Dedifferentiated amniotic fluid mesenchymal stem cell (primary cell): Measurements from ENCODE around the gene MYO5B.

Experiments
- DNase-seq: peaks from one replicate; pipeline ENCODE4 v3.0.0-alpha.2; 2016; ENCODE audit errors: extremely low spot score

The MYO5B gene

GRCh38 chr18:50069422-50069821 lies 125.5 kb downstream of the MYO5B start:
- DNase-seq, result no peak

- no peak for DNase-seq
These were observed 129.4 kb downstream of the MYO5B start for GRCh38 chr18:50065527-50065926.

DNA sequence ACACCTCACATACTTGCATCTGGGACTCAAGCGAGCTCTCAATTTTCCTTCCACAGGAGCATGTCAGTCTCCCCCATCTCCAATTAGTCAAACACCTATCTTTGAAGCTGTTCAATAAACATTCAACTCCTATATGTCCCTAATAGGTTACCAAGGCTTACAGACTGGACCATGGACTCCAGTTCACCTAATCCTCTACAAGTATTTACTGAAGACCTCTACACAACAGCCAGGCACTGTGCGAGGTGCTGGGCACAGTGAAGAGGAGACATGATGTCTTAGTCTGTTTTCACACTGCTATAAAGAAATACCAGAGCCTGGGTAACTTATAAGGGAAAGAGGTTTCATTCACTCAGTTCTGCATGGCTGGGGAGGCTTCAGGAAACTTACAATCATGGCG lies 129.9 kb downstream of the MYO5B start:
- DNase-seq, result no peak

DNA sequence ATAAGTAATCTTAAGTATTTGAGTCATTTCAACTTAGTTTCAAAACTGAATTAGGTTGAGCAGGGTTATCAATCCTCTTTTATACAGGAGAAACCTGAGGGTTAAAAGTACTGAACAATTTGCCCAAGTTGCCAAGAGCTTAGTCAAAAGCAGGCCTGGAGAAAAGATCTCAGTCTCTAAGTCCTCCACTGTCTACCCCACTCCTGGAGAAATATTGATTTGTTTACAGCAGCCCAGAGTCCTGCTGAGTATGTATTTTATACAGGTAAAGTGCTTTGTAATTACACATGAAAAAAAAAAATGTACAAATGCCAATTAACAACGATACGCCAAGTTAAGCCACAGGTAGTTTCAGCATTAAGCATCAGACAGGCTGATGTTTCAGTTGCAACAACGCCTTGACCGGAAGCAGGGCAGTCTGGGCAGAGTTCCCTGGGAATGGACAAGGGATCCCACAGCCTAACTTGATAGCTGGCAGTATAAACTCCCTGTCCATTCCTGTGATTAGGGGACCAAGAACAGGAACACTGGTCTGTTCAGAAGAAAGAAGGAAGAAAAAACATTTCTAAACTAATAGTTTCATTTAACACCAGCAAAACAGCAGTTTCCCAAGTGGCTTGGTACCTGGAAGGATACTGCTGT lies 132.9 kb downstream of the MYO5B start:
- DNase-seq, result no peak

DNA sequence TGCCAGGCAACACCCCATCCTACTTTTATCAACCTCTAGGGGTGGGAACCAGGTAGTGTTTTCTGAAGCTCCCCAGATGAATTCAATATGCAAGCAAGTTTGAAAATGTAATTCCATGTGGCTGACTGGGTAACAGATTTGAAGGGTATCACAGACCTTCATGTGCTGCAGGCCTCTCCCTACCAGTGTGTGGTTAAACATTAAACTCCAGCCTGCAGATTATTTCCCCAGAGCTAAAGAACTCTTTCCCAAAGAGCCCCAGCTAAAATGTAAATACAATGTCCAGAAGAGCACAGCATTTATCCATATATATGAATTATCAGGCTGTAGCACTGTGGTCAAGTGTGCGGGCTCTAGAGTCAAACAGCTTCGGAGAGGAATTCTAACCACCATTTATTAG lies 134.1 kb downstream of the MYO5B start:
- no peak for DNase-seq

- no peak for DNase-seq
These were observed 136.2 kb downstream of the MYO5B start for GRCh38 chr18:50058731-50059130.

- DNase-seq, result no peak
These were observed 137.9 kb downstream of the MYO5B start for GRCh38 chr18:50057009-50057408.

- no peak for DNase-seq
These were observed 138.8 kb downstream of the MYO5B start for GRCh38 chr18:50056185-50056584.

DNA sequence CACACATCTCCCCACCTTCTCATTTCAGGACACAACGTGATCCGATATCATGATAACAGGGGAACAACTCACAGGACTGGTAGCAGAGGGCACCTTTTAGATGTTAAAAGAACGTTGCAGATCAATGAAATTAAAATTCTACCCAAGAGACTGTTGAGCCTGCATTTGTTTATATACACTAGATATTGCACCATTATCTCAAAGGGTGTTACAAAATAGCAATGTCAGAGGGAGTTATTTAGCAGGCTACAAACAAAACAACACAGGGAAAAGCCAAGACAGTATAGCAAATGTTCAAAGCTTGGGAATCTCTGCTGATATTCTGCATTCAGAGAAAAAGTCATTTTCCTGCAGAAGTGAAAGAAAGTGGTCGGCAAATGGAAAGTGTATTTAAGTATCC lies 139.5 kb downstream of the MYO5B start:
- DNase-seq, result no peak

DNA sequence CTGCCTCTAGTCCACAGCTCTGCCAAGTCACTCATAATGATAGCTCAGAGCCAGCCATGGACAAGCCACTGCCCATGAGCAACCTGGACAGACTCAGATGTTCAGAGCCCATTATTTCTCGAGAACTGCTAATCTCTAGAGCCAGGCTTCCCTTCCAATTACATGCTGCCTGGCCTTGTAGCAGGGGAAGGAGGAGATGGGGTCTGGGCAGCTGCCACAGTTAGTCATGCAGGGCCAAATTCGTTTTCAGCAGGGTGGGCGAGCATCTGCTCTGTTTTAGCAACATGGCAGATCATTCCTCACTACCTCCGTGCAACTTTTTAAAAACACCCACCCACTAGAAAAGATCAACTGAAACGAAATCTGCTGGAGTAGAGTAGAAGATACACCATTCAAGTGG lies 141.8 kb downstream of the MYO5B start:
- DNase-seq, result no peak

DNA sequence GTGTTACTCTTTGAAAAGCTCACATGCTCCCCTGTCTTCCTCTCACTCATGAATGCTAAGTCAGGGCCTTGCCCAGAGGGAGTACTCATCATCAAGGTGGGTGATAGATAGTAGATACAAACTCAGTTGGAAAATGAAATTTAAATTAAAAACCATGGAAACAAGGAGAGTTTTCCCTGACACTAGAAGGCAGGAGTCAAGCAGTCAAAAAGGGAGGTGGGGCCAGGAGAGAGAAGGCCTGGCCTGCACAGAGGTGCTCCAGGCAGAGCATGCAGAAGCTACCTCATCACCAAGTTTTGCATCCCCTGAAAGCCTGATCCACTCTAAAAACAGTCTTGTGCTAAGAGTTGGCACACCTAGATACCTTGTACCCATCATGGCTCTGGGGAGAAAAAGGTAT lies 143.7 kb downstream of the MYO5B start:
- no peak for DNase-seq

DNA sequence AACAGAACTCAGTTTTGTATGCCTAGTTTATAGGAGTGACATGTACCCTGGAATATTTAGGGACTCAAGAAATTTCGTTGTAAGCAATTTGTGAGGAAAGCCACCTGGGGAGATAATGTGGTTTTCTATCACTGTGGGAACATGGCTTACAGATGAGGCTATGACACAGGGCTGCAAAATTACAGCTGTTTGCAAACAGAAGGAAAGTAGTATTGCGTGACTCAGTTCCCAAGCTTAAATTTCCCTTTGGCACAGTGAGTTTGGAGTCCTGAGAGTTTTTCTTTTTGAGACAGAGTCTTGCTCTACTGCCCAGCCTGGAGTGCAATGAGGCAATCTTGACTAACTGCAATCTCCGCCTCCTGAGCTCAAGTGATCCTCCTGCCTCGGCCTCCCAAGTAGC lies 149.8 kb downstream of the MYO5B start:
- no peak for DNase-seq

GRCh38 chr18:50044402-50044801 lies 150.5 kb downstream of the MYO5B start:
- DNase-seq, result no peak

- DNase-seq, result no peak
These were observed 152.3 kb downstream of the MYO5B start for GRCh38 chr18:50042611-50043010.

- no peak for DNase-seq
These were observed 155.2 kb downstream of the MYO5B start for GRCh38 chr18:50039746-50040145.

DNA sequence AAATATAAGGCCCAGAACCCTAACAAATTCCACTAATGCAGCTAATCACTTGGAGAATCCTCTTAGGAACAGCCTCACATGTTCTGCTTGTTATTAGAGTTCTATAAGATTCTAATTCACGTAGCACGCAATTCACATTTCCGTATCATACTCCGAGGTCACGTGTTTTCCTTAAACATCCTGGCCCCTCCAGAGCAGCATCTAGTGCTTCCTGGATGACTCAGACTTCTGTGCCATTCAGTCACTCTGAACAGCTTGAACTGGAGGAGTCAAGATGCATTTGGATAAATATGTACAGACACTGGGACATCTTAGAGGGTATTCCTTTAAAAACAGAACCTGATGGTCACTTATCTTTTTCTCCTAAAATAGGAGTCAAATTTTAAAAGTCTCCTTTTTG lies 156.5 kb downstream of the MYO5B start:
- DNase-seq, result no peak

GRCh38 chr18:50034029-50034428 lies 160.9 kb downstream of the MYO5B start:
- DNase-seq, result no peak

GRCh38 chr18:50033004-50033403 lies 161.9 kb downstream of the MYO5B start:
- no peak for DNase-seq

- DNase-seq, result no peak
These were observed 164.8 kb downstream of the MYO5B start for GRCh38 chr18:50030146-50030545.

DNA sequence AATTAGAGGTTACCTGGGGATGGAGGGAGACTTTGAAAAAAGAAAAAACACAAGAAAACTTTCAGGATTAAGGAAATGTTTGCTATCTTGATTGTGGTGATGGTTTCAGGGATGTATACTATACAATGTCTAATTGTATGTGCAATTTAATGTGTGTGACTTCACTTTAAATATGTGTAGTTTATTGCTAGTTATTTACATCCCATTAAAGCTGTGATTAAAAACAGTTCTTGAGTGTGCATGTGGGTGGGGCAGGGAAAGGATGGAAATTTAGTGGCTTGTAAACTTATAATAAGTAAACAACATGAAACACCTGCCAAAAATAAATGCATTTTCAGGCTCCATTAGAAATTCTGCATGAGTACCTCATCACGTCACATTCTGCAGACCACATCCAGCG lies 167.0 kb downstream of the MYO5B start:
- DNase-seq, result no peak

GRCh38 chr18:50024466-50024865 lies 170.5 kb downstream of the MYO5B start:
- no peak for DNase-seq

- DNase-seq, result no peak
These were observed 172.0 kb downstream of the MYO5B start for GRCh38 chr18:50022985-50023384.

DNA sequence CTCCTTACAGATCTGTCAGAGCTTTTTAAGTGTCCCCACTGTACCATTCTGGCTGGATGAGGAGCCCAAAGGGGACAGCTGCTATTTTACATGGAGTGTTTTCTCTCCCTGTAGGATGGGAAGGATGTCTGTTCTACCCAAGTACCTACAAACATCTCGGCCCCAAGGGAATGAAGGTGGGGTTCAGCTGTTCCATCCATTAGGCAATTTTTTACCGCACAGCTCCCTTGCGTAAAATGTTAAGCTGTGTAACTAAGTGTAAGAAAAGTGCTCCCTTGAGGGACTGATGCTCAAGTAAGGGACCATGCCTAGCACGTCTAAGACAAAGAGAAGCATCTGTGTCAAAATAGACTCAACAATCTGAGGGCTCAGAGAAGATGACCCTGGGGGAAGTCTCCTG lies 180.3 kb downstream of the MYO5B start:
- DNase-seq, result no peak

DNA sequence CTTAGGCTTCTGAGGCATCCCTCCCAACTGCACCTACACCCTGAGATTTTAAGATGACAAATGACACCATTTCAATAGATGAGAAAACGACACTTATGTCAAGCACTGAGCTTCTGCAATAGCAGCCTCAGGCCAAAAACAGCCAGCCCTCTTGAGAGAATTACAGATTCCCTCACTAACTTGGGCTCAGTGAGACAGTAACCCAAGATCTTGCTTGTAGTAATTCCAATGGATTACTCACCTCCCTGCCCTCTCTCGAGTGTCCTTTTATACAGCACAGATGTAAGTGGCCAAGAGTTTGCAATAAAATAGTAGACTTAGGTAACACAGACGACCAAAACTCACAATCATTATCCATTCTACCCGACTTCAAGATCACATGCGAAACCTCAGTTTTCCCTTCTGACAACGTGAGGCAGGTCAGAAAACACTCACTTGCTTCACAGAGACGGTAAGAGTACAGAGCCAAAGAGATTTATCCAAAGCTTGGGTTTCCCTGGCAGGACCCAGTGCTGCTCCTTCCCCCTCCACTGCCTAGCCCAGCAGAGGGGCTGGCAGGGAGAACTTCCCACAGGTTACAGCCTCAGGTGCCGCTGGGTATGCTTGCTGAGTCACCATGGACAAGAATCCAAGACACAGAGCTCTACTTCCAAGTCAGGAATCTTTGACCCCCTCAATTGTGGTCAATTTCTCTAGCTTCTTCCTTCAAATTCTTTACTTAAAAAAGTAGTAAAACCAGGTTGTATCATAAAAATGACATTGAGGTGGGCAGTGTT lies 181.4 kb downstream of the MYO5B start:
- no peak for DNase-seq
